KMS-11 (cell line): Measurements from ENCODE around the gene ALKBH2.
A peak's percentile ranks its signal among the peaks of the same experiment; 100 is the strongest.
"Not testable (repeated sequence)": the region's sequence is repeated elsewhere in the genome, so short reads cannot be mapped to it uniquely, and the experiment has no call there.

Source experiments
- H2AFZ ChIP-seq: fragments of 200-600 bp; sonication (generic); 2 replicates; pipeline ENCODE4 v1.6.1; 2016; ENCODE audit warnings: antibody characterized with exemption, mixed run types, low read depth
- H3K27ac ChIP-seq: fragments of 200-600 bp; sonication (generic); 2 replicates; pipeline ENCODE4 v1.6.1; 2016; ENCODE audit warnings: mild to moderate bottlenecking, mixed run types
- H3K27me3 ChIP-seq: fragments of 200-600 bp; sonication (generic); 2 replicates; pipeline ENCODE4 v1.6.1; 2017; ENCODE audit warnings: mild to moderate bottlenecking, low read depth, mixed run types, moderate library complexity; ENCODE audit not compliant: insufficient read depth
- H3K36me3 ChIP-seq: fragments of 200-600 bp; sonication (generic); 2 replicates; pipeline ENCODE4 v1.6.1; 2017; ENCODE audit warnings: mild to moderate bottlenecking, mixed run types; ENCODE audit not compliant: insufficient read depth
- H3K4me1 ChIP-seq: fragments of 200-600 bp; sonication (generic); 2 replicates; pipeline ENCODE4 v1.6.1; 2016; ENCODE audit warnings: mild to moderate bottlenecking, low read depth, mixed run types; ENCODE audit not compliant: poor library complexity, severe bottlenecking
- H3K4me2 ChIP-seq: fragments of 200-600 bp; sonication (generic); 2 replicates; pipeline ENCODE4 v1.7.0; 2016; ENCODE audit warnings: mild to moderate bottlenecking, mixed run types
- H3K4me3 ChIP-seq: fragments of 200-600 bp; sonication (generic); IDR thresholded peaks from 2 replicates; pipeline ENCODE4 v1.6.1; 2017; ENCODE audit warnings: low read depth, low read length, mixed read lengths; ENCODE audit not compliant: insufficient read depth
- H3K79me2 ChIP-seq: fragments of 200-600 bp; sonication (generic); 2 replicates; pipeline ENCODE4 v1.6.1; 2016; ENCODE audit warnings: low read depth, mixed run types; ENCODE audit not compliant: insufficient read depth
- H3K9ac ChIP-seq: fragments of 200-600 bp; sonication (generic); 2 replicates; pipeline ENCODE4 v1.6.1; 2016; ENCODE audit warnings: mild to moderate bottlenecking, mixed run types
- H4K20me1 ChIP-seq: fragments of 200-600 bp; sonication (generic); 2 replicates; pipeline ENCODE4 v1.6.1; 2016; ENCODE audit warnings: mild to moderate bottlenecking, mixed run types; ENCODE audit not compliant: insufficient read depth
- CTCF ChIP-seq: fragments of 200-600 bp; sonication (generic); conservative IDR thresholded peaks from 2 replicates; pipeline ENCODE4 v1.6.1; 2017; ENCODE audit warnings: low read depth, mild to moderate bottlenecking, antibody characterized with exemption, low read length, moderate library complexity, mixed read lengths

ALKBH2 gene

GRCh38 chr12:109052414-109053323 lies 40.6 kb downstream of the ALKBH2 start, which contains the start of gene USP30:
Gene USP30 (plus strand): TSS chr12:109052576. CDS start chr12:109052679, 103 bp downstream.
- no peak for TF ChIP-seq CTCF
- no peaks in the 10 kb centered on the region for H3K36me3 ChIP-seq
- H3K4me3 ChIP-seq = no peak within 1 kb of the TSS
- H3K27ac ChIP-seq = peak within 1 kb of the TSS; percentile 45
- H3K4me2 ChIP-seq = peak within 1 kb of the TSS; percentile 69
- no peaks in the 10 kb centered on the region for H3K79me2 ChIP-seq
- H3K9ac ChIP-seq = peak within 1 kb of the TSS; percentile 21; the same call in 1 of the 2 replicates
- H3K4me1 ChIP-seq = peaks cover 9% of the 10 kb centered on the region
- peak within 1 kb of the TSS; percentile 80 for H2AFZ ChIP-seq
- no peaks in the 10 kb centered on the region for H3K27me3 ChIP-seq
- H4K20me1 ChIP-seq = no peaks in the 10 kb centered on the region

- Histone ChIP-seq H3K4me2 (peak overlapping the region; percentile 60), H3K27ac (no peak overlapping the region), H3K4me1 (peaks cover 9% of the 10 kb centered on the region), H3K9ac (no peak overlapping the region; the same call in 1 of the 2 replicates), H3K79me2 (no peaks in the 10 kb centered on the region), H3K27me3 (no peaks in the 10 kb centered on the region), H3K36me3 (no peaks in the 10 kb centered on the region), H3K4me3 (no peak overlapping the region), H4K20me1 (no peaks in the 10 kb centered on the region), H2AFZ (peak overlapping the region; percentile 80)
- no peak for TF ChIP-seq CTCF
These were observed 41.2 kb downstream of the ALKBH2 start for GRCh38 chr12:109052097-109052413.

GRCh38 chr12:109049794-109050193 lies 43.5 kb downstream of the ALKBH2 start:
- not testable (repeated sequence) for H3K27ac ChIP-seq, H2AFZ ChIP-seq, H3K4me3 ChIP-seq, H3K36me3 ChIP-seq, H3K4me2 ChIP-seq, H4K20me1 ChIP-seq, H3K4me1 ChIP-seq, H3K9ac ChIP-seq, H3K27me3 ChIP-seq, H3K79me2 ChIP-seq

GRCh38 chr12:109048706-109049105 lies 44.6 kb downstream of the ALKBH2 start:
- H3K27me3 ChIP-seq, H4K20me1 ChIP-seq, H3K36me3 ChIP-seq, H3K4me2 ChIP-seq, H3K79me2 ChIP-seq, H3K4me1 ChIP-seq, H3K4me3 ChIP-seq, H3K9ac ChIP-seq, H2AFZ ChIP-seq, H3K27ac ChIP-seq: not testable (repeated sequence)

- Histone ChIP-seq H3K4me1 (no peaks in the 10 kb centered on the region), H3K27me3 (no peaks in the 10 kb centered on the region), H2AFZ (no peak overlapping the region), H4K20me1 (no peaks in the 10 kb centered on the region), H3K9ac (no peak overlapping the region), H3K79me2 (no peaks in the 10 kb centered on the region), H3K27ac (no peak overlapping the region), H3K4me2 (no peak overlapping the region), H3K36me3 (no peaks in the 10 kb centered on the region), H3K4me3 (no peak overlapping the region)
- no peak for TF ChIP-seq CTCF
These were observed 46.0 kb downstream of the ALKBH2 start for GRCh38 chr12:109047081-109047805.
